Daoy (cell line): ENCODE results near the gene CEP104. TPM values are rescaled to one million over a fixed set of nuclear protein-coding genes. Genes with fewer than 3 reads are reported as not detected.

Experiments
- DNase-seq: peaks from one replicate; pipeline ENCODE4 v3.0.0-alpha.2; 2015; ENCODE audit warnings: low read depth
- total RNA-seq: library from RNA; depleted of rRNA; stranded (reverse); fragments of >200 nt; shearing (Covaris generic); gene quantifications from 2 replicates; pipeline ENCODE4 v1.2.3, GENCODE V29; 2014

The CEP104 gene
- total RNA-seq, 1 experiment from 2014 or later = 16.5 TPM

DNA sequence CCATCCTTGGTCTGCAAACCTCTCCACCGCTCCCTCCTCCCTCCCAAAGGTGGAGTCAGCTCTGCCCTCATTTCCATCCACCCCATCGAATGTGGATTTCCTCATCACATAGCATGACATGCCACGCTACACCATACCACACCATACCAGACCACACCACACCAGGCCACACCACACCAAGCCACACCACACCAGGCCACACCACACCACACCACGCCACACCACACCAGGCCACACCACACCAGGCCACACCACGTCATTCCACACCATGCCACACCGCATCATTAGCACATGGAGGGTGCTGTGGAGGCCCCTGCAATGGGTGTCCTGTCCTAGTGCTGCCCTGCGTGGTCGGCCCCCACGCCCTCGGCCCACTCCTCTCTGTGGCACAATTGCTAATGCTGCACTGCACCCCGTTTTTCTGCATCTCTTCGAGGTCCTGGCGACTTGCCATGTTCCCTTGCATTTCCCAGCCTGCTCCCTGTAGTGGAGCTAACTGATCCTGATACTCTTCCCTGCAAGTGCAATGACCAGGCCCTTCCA, 11.5 kb upstream of the CEP104 start:
- no peak for DNase-seq

DNA sequence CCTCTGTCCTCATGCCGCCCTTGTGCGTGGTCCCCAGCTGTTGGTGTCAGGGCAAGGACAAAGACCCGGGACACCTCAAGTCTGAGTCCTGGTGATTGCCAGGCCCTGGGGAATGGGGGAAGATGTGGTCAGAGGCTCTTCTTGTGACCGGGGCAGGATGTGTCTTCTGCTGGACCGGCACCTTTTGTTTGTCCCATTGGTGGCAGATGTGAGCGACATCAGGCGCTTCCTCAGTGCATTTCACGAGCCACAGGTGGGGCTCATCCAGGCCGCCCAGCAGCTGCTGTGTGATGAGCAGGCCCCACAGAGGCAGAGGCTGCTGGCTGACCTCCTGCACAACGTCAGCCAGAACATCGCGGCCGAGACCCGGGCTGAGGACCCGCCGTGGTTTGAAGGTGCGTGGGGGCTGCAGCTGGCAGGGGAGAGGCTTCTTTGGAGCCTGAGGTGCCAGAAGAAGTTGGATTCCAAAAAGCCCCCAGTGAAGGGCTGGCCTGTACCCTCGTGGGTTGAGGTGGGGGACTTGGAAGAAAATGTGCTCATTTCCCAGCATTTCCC, 8.7 kb upstream of the CEP104 start:
- no peak for DNase-seq

DNA sequence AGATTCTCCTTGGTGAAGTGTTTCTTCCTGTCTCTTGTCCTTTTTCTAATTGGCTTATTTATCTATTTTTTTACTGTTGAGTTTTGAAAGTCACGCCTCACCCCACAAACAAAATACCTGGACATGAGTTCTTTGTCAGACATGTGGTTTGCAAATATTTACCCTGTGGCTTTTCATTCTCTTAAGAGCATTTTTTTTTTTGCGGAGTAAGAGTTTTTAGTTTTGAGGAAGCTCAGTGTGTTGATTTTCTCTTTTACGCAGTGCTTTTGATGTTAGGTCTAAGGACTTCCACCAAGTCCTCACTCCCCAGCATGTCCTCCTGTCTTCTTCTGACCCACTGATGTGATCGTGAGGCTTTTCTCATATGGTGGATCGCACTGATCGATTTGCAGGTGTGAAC, 7.9 kb upstream of the CEP104 start:
- no peak for DNase-seq

DNA sequence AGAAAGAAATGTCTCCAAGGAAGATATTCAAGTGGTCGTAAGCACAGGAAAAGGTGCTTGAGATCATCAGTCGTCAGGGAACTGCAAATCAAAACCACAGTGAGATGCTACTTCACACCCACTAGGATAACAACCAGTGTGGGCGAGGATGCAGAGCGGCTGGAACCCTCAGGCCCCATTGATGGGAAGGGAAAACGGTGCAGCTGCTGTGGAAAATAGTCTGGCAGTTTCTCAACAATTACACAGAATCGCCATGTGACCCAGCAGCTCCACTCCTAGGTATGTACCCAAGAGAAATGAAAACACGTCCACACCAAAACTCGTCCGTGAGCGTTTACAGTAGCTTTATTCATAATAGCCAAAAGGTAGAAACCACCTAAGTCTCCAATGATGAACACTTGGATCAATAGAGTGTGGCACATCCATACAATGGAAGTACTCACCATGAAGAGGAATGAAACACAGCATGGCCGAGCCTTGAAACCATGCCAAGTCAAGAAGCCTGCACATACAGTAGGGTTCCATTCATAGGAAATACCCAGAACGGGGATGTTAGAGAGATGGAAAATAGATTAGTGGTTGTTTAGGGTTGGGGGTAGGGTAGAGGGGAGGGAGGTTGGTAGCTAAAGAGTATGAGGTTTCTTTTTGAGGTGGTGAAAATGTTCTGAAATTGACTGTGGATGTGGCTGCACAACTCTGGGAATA, 6.4 kb upstream of the CEP104 start:
- DNase-seq = no peak

- DNase-seq = no peak
Observed at GRCh38 chr1:3858231-3858981, 1.4 kb upstream of the CEP104 start.

DNA sequence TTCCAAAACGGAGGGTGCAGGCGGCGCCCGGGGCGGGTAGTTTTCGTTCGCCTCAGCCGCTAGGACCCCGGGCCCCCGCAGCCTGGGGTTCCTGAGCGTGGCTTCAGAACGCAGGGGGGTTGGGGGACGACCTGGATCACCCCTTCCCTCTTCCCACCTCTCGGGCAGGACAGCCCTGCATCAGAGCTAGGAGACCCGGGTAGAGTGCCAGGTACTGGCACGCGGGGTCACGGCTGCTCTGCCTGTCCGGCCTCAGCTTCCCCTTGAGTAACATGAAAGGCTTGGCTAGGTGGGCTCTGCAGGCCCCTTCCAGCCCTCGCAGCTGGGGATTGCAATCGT, 749 bp upstream of the CEP104 start:
- no peak for DNase-seq

- DNase-seq = no peak
Observed at GRCh38 chr1:3852711-3853485, 4.1 kb downstream of the CEP104 start.

- no peak for DNase-seq
Observed at GRCh38 chr1:3852091-3852490, 4.9 kb downstream of the CEP104 start.

- no peak for DNase-seq
Observed at GRCh38 chr1:3851292-3851691, 5.7 kb downstream of the CEP104 start.

GRCh38 chr1:3850857-3851256, 6.2 kb downstream of the CEP104 start:
- DNase-seq = no peak

GRCh38 chr1:3847081-3847480, 9.9 kb downstream of the CEP104 start:
- DNase-seq = no peak

DNA sequence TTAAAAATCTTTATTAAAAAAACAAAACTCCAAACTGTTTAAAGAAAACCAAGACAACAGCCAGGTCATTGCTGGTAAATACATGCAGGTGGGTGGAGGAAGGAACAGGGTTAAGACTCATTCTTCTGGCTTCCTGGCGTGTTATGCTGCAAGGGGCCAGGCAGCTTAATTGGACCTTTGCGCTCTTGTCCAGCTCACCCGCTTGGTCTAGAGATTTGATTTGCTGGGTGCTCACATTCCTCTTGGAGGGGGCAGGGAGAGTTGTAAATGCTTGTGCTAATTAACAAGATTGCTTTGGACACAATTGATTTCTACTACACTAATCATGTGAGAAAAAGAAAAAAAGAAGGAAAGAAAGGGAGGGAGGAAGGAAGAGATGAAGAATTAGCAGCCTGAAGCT, 10.5 kb downstream of the CEP104 start:
- DNase-seq = no peak

DNA sequence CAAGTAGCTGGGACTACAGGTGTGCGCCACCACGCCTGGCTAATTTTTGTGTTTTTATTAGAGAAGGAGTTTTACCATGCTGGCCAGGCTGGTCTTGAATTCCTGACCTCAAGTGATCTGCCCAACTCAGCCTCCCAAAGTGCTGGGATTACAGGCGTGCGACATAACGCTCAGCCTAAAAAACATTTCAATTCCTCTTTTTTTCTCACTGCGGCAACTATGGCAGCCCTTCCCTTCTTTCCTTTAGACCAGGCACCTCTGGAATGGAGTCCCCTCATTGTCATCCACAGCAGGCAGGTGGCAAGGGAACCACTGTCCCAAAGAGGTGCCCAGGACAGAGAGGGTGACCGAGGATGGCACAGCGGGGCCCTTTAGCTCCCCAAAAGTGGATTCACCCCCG, 14.1 kb downstream of the CEP104 start:
- DNase-seq = no peak

DNA sequence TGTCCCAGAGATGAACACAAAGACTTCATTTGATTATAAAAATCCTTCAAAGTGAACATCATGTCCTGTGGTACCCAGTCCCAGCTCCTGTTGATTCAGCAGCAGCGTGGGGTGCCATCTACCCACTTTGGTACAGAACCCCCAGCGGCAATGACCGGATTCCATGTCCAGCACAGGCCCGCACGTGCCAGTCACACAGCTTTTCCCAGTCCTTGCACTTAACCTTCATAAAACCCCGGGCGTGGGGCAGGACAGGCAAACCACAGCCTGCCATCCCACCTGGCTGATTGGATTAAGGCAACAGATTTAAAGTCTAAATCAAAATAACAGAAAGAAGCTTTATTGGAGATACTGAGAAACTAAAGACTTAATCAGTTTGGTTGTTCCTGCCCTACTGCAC, 15.5 kb downstream of the CEP104 start:
- no peak for DNase-seq

GRCh38 chr1:3838788-3839187, 18.2 kb downstream of the CEP104 start:
- no peak for DNase-seq

DNA sequence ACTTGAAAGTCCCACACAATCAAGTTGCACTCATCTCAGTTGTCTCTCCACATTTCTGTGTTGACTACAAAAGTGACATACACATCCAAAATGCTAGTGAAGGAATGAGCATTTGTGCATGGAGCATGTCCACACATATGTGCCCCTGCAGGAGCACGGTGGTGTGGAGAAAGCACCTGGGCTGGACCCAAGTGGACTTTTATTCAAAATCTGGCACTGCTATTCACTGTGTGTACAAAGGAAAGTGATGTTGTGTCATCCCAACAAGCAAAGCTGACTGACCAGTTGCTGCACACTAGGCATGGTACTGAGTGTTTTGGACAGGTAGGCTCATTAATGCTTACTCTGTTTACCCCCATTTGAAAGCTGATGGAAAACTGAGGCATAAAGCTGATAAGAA, 19.3 kb downstream of the CEP104 start:
- no peak for DNase-seq

DNA sequence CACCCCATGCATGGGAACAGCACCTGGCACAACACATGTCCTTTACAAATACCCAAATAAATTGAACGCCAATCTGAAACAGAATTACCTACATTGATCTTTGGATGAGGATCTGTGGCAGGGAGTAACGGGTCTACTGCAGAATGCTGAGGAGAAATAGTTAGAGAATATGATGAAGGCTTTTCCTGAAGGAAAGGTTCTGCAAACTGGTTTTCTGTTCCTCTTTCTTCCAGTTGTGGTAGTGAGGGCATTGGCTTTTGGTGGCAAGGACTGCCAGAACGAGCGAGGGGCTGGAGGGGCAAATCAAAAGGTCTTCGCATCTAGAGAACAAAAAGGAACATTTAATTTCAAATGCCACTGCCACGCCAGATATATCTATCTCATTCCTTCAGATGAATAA, 19.8 kb downstream of the CEP104 start:
- no peak for DNase-seq

- DNase-seq = peak; percentile 82
Observed at GRCh38 chr1:3836421-3836820, 20.6 kb downstream of the CEP104 start.

DNA sequence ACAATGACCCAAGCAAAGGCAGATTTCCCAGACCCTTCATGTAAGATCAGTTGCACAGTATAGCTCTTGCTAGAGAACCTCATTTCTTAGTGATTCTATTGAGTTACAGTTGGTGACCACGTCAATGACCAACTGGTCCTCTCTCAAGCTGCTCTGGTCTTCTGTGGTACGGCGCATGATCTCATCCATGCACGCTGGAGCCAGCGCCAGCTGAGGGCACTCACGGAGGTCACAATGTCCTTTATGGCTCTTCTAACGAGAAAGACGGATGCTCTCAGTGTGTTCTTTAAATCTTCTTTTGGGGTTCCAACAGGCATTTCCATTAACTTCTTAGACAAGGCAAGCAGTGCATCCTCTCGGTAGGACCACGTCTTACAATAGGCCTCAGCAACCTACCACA, 22.3 kb downstream of the CEP104 start:
- no peak for DNase-seq

GRCh38 chr1:3831689-3832088, 25.3 kb downstream of the CEP104 start:
- no peak for DNase-seq

DNA sequence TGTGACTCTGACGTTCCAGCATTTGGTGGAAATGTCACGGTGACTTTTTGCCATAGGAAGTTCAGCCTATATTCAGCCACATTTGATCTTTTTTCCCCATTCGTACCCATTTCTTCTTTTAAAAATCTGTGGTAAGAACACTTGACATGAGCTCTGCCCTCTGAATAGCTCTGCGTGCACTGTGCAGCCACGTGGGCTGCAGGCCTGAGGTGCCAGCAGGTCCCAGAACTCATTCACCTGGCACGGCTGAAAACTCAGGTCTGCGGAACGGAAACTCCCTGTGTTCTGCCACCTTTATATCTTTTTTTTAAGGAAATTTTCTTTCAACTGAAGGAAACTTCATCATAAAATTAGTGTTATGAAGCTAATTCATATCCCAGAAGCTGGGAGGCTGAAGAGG, 28.6 kb downstream of the CEP104 start:
- DNase-seq = no peak

DNA sequence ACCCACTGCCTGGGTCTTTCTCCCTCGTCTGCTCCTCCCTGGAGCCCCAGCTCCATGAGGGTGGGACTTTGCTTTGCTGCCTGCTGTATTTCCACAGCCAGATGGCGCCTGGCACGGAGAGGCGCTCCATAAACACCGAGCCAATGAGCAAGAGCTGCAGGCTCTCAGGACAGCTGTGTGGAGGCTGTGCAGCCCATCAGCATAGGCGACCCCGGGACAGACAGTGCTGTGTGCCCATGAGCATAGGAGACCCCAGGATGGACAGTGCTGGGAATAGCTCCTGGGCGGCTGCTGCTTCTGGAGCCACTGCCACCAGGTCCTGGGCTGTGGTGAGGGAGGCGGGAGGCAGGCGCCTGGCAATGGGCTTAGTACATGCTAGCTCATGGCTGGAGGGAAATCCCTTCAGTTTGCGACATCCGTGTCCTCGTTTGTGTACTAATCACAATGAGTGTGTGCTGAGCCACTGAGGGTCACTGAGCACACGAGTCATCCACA, 29.2 kb downstream of the CEP104 start:
- DNase-seq = no peak
